Osteocyte (in vitro differentiated cells): ENCODE data around the gene NOSIP. TPM values are rescaled to one million over a fixed set of nuclear protein-coding genes. Genes with fewer than 3 reads are reported as not detected.

Experiments
- DNase-seq: peaks from one replicate; pipeline ENCODE4 v3.0.0; 2021; ENCODE audit warnings: mixed read lengths; ENCODE audit not compliant: unreplicated experiment; ENCODE audit errors: extremely low spot score
- H3K27ac Mint-ChIP-seq: one replicate; pipeline ENCODE4 v1.8.0; 2021; ENCODE audit warnings: mild to moderate bottlenecking, mixed read lengths; ENCODE audit not compliant: unreplicated experiment
- H3K27me3 Mint-ChIP-seq: one replicate; pipeline ENCODE4 v1.8.0; 2021; ENCODE audit warnings: mixed read lengths; ENCODE audit not compliant: unreplicated experiment
- H3K36me3 Mint-ChIP-seq: one replicate; pipeline ENCODE4 v1.8.0; 2021; ENCODE audit warnings: mixed read lengths; ENCODE audit not compliant: unreplicated experiment
- H3K4me1 Mint-ChIP-seq: one replicate; pipeline ENCODE4 v1.8.0; 2021; ENCODE audit warnings: mixed read lengths; ENCODE audit not compliant: unreplicated experiment
- H3K4me3 Mint-ChIP-seq: one replicate; pipeline ENCODE4 v1.8.0; 2021; ENCODE audit warnings: mild to moderate bottlenecking, moderate library complexity, mixed read lengths; ENCODE audit not compliant: unreplicated experiment
- H3K9me3 Mint-ChIP-seq: one replicate; pipeline ENCODE4 v1.8.0; 2021; ENCODE audit warnings: mixed read lengths; ENCODE audit not compliant: unreplicated experiment
- total RNA-seq: library from RNA; stranded (reverse); gene quantifications from 2 replicates; pipeline ENCODE4 v1.2.1, GENCODE V29; 2021
- TF ChIP-seq, protein P1 (sequence below): fragments of 200-600 bp; sonication (generic); IDR thresholded peaks from 2 replicates; pipeline ENCODE4 v1.5.0; 2021; ENCODE audit warnings: antibody characterized with exemption, mild to moderate bottlenecking, moderate library complexity

NOSIP gene
- total RNA-seq, 1 donor from 2014 or later, result 58.7 TPM

DNA sequence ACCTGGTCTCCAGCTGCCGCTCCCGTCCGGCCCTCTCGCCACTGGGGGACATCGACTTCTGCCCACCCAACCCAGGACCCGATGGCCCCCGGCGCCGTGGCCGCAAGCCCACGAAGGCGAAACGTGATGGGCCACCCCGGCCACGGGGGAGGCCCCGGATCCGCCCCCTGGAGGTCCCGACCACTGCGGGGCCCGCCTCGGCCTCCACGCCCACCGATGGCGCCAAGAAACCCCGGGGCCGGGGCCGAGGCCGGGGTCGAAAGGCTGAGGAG is 17.3 kb upstream of the NOSIP start:
- Mint-ChIP-seq H3K27ac (no peak overlapping the region), H3K4me1 (peaks cover 14% of the 10 kb centered on the region), H3K4me3 (no peak overlapping the region), H3K9me3 (no peaks in the 10 kb centered on the region), H3K36me3 (peaks cover 27% of the 10 kb centered on the region), H3K27me3 (no peaks in the 10 kb centered on the region)
- DNase-seq, result no peak
- TF ChIP-seq, protein P1, sequence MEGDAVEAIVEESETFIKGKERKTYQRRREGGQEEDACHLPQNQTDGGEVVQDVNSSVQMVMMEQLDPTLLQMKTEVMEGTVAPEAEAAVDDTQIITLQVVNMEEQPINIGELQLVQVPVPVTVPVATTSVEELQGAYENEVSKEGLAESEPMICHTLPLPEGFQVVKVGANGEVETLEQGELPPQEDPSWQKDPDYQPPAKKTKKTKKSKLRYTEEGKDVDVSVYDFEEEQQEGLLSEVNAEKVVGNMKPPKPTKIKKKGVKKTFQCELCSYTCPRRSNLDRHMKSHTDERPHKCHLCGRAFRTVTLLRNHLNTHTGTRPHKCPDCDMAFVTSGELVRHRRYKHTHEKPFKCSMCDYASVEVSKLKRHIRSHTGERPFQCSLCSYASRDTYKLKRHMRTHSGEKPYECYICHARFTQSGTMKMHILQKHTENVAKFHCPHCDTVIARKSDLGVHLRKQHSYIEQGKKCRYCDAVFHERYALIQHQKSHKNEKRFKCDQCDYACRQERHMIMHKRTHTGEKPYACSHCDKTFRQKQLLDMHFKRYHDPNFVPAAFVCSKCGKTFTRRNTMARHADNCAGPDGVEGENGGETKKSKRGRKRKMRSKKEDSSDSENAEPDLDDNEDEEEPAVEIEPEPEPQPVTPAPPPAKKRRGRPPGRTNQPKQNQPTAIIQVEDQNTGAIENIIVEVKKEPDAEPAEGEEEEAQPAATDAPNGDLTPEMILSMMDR, result no peak

DNA sequence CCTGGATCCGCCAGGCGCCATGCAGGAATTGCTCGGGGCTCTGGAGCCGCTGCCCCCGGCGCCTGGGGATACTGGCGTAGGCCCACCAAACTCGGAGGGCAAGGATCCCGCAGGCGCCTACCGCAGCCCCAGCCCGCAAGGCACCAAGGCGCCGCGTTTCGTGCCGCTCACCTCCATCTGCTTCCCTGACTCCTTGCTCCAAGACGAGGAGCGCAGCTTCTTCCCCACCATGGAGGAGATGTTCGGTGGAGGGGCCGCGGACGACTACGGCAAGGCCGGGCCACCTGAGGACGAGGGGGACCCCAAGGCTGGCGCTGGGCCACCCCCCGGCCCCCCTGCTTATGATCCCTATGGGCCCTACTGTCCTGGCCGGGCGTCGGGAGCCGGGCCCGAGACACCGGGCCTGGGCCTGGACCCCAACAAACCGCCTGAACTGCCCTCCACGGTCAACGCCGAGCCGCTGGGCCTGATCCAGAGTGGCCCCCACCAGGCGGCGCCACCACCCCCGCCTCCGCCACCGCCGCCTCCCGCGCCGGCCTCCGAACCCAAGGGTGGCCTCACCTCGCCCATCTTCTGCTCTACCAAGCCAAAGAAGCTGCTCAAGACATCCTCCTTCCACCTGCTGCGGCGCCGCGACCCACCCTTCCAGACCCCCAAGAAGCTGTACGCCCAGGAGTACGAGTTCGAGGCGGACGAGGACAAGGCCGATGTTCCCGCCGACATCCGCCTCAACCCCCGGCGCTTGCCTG is 16.8 kb upstream of the NOSIP start:
- Mint-ChIP-seq H3K9me3 (no peaks in the 10 kb centered on the region), H3K36me3 (peaks cover 25% of the 10 kb centered on the region), H3K4me1 (peaks cover 19% of the 10 kb centered on the region), H3K27me3 (no peaks in the 10 kb centered on the region), H3K4me3 (no peak overlapping the region), H3K27ac (no peak overlapping the region)
- TF ChIP-seq, protein P1, result no peak
- DNase-seq, result no peak

DNA sequence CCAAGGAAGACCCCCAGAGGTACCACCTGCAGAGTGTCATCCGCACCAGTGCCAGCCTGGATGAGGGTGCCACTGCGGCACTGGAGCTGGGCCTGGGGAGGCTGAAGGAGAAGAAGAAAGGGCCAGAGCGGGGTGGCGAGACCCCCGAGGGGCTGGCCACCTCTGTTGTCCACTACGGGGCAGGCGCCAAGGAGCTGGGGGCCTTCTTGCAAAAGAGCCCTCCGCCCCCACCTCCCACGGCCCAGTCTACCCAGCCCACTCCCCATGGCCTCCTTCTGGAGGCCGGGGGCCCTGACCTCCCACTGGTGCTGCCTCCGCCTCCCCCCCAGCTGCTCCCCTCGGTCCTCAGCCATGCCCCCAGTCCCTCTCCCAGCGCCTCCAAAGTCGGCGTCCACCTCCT is 16.1 kb upstream of the NOSIP start:
- Mint-ChIP-seq H3K27ac (no peak overlapping the region), H3K27me3 (no peaks in the 10 kb centered on the region), H3K4me1 (peaks cover 19% of the 10 kb centered on the region), H3K36me3 (peaks cover 22% of the 10 kb centered on the region), H3K9me3 (no peaks in the 10 kb centered on the region), H3K4me3 (no peak overlapping the region)
- no peak for DNase-seq
- TF ChIP-seq, protein P1, result no peak

DNA sequence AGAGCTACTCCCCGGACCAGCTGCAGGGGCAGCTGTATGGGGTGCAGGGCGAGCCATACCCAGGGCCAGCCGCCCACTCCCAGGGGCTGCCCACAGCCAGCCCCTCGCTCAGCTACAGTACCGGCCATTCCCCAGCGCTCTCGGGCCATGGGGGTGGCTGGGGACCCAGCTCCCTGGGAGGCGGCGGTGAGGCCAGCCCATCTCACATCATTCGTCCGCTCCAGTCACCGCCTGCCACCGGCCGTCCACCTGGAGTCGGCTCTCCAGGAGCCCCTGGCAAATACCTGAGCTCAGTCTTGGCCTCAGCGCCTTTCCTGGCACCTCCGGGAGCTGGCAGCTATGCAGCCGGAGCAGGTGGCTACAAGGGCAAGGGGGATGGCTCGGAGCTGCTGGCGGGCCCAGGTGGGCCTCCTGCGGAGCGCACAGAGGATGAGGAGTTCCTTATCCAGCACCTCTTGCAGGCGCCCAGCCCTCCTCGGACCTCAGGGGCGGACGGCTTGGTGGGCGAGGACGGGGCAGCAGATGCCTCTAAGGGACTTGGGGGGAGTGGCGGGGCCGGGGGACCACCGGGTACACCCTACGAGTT is 15.6 kb upstream of the NOSIP start:
- Mint-ChIP-seq H3K36me3 (peaks cover 18% of the 10 kb centered on the region), H3K4me3 (no peak overlapping the region), H3K9me3 (no peaks in the 10 kb centered on the region), H3K27me3 (no peaks in the 10 kb centered on the region), H3K27ac (no peak overlapping the region), H3K4me1 (peaks cover 19% of the 10 kb centered on the region)
- TF ChIP-seq, protein P1, result no peak
- DNase-seq, result no peak

DNA sequence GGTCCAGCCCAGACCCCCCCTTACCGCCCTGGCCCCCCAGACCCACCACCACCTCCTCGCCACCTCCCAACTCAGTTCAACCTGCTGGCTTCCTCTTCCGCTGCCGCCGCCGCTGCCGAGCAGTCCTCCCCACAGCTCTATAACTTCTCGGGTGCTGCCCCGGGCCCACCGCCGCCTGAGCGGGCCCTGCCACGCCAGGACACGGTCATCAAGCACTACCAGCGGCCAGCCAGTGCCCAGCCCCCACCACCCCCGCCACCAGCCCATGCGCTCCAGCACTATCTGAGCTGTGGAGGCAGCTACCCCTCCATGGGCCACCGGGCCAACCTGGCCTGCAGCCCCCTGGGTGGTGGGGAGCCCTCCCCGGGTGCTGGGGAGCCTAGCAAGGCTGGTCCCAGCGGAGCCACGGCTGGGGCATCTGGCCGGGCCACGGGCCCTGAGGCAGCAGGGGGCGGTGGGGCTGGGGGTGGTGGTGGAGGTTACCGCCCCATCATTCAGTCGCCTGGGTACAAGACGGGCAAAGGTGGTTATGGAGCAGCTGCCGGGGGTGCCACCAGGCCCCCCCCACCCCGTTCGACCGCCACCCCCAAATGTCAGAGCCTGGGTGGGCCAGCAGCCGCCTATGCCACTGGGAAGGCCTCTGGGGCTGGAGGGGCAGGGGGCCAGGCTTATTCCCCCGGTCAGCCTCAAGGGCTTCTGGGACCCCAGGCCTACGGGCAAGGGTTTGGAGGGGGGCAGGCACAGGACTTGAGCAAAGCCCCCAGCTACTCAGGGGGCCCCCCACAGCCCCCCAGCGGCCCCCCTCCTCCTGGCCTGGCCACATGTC is 14.8 kb upstream of the NOSIP start:
- no peaks in the 10 kb centered on the region for H3K9me3 Mint-ChIP-seq
- no peak overlapping the region for H3K4me3 Mint-ChIP-seq
- H3K36me3 Mint-ChIP-seq, result peaks cover 15% of the 10 kb centered on the region

More for the DNA sequence above, 14.8 kb upstream of the NOSIP start:
- no peak for DNase-seq
- no peaks in the 10 kb centered on the region for H3K27me3 Mint-ChIP-seq
- H3K27ac Mint-ChIP-seq, result no peak overlapping the region
- peaks cover 19% of the 10 kb centered on the region for H3K4me1 Mint-ChIP-seq
- TF ChIP-seq, protein P1, result no peak
